PC-9 (cell line): Measurements from ENCODE around the gene SEC62. TPM values are rescaled to one million over a fixed set of nuclear protein-coding genes. Genes with fewer than 3 reads are reported as not detected.

Source experiments
- Bru-seq: library from RNA; stranded (reverse); fragments of 400-500 nt; gene quantifications from one replicate; lab custom pipeline; 2021; lab: Mats Ljungman, UMichigan
- BruChase-seq, 2 experiments: library from RNA; stranded (reverse); fragments of 400-500 nt; gene quantifications; one replicate each; lab custom pipeline; 2021; lab: Mats Ljungman, UMichigan
- BruUV-seq: library from RNA; stranded (reverse); fragments of 400-500 nt; replicated peaks from 2 replicates; lab custom pipeline; 2021; lab: Mats Ljungman, UMichigan
- CTCF ChIA-PET: fragments of 300-600 bp; sonication (Branson Sonifier 250); formaldehyde crosslinking; loops from one replicate; lab custom pipeline; 2022; ENCODE audit warnings: antibody characterized with exemption; lab: Charles Lee
- POLR2A ChIA-PET: fragments of 300-600 bp; sonication (Branson Sonifier 250); formaldehyde crosslinking; loops from one replicate; lab custom pipeline; 2022; ENCODE audit warnings: antibody characterized with exemption; ENCODE audit not compliant: unreplicated experiment; lab: Charles Lee
- DNase-seq, 2 experiments: peaks; one replicate each; pipeline versions ENCODE4 v3.0.0 to v3.0.0-alpha.2; 2015 to 2022; ENCODE audit warnings: mixed read lengths in 1 of 2
- H2AFZ ChIP-seq: fragments of 200-600 bp; sonication (generic); 2 replicates; pipeline ENCODE4 v1.8.1; 2017; ENCODE audit warnings: antibody characterized with exemption
- H3F3A ChIP-seq: fragments of 200-600 bp; sonication (generic); 2 replicates; pipeline ENCODE4 v1.8.1; 2017; ENCODE audit warnings: antibody characterized with exemption, mild to moderate bottlenecking, low read depth; ENCODE audit not compliant: insufficient read depth
- H3K27ac ChIP-seq: fragments of 200-600 bp; sonication (generic); 2 replicates; pipeline ENCODE4 v1.6.1; 2016; ENCODE audit warnings: mixed run types
- H3K27me3 ChIP-seq: fragments of 200-600 bp; sonication (generic); 2 replicates; pipeline ENCODE4 v1.6.1; 2016; ENCODE audit warnings: low read depth, mixed run types; ENCODE audit not compliant: insufficient read depth
- H3K36me3 ChIP-seq: fragments of 200-600 bp; sonication (generic); 2 replicates; pipeline ENCODE4 v1.6.1; 2016; ENCODE audit warnings: low read depth, mixed run types
- H3K4me1 ChIP-seq: fragments of 200-600 bp; sonication (generic); replicated peaks from 2 replicates; pipeline ENCODE4 v1.6.1; 2016; ENCODE audit warnings: mixed run types; ENCODE audit not compliant: insufficient read depth
- H3K4me2 ChIP-seq: fragments of 200-600 bp; sonication (generic); 2 replicates; pipeline ENCODE4 v1.6.1; 2017; ENCODE audit warnings: mixed run types
- H3K4me3 ChIP-seq: fragments of 200-600 bp; sonication (generic); 2 replicates; pipeline ENCODE4 v1.6.1; 2016; ENCODE audit warnings: mixed run types
- H3K79me2 ChIP-seq: fragments of 200-600 bp; sonication (generic); 2 replicates; pipeline ENCODE4 v1.6.1; 2017; ENCODE audit warnings: low read depth, mixed run types
- H3K9me2 ChIP-seq: fragments of 200-600 bp; sonication (generic); 2 replicates; pipeline ENCODE4 v1.8.1; 2017; ENCODE audit warnings: mild to moderate bottlenecking; ENCODE audit not compliant: insufficient read depth
- H3K9me3 ChIP-seq: fragments of 200-600 bp; sonication (generic); 2 replicates; pipeline ENCODE4 v1.8.1; 2016; ENCODE audit warnings: low read depth; ENCODE audit not compliant: insufficient read depth
- H4K20me1 ChIP-seq: fragments of 200-600 bp; sonication (generic); 2 replicates; pipeline ENCODE4 v1.8.1; 2017; ENCODE audit not compliant: insufficient read depth
- EZH2 ChIP-seq: fragments of 200-600 bp; sonication (generic); IDR thresholded peaks from 2 replicates; pipeline ENCODE4 v1.8.0; 2017; ENCODE audit warnings: antibody characterized with exemption, low read depth
- intact Hi-C: fragments of 100-400 bp; cut with micrococcal nuclease; formaldehyde crosslinking; loops from one replicate; pipeline ENCODE4 v1.10.0; 2022; ENCODE audit not compliant: unreplicated experiment
- long read RNA-seq: library from polyadenylated mRNA; stranded (forward); transcript quantifications from one replicate; pipeline ENCODE4 v2.0.0, GENCODE V29; 2022
- total RNA-seq: library from RNA; stranded (reverse); gene quantifications from 2 replicates; pipeline ENCODE4 v1.2.3, GENCODE V29; 2021
- TF ChIP-seq, protein P1 (sequence below): fragments of 200-600 bp; sonication (generic); conservative IDR thresholded peaks from 2 replicates; pipeline ENCODE4 v1.6.1; 2017; ENCODE audit warnings: mixed run types, antibody characterized with exemption, mild to moderate bottlenecking, moderate library complexity

The SEC62 gene, protein sequence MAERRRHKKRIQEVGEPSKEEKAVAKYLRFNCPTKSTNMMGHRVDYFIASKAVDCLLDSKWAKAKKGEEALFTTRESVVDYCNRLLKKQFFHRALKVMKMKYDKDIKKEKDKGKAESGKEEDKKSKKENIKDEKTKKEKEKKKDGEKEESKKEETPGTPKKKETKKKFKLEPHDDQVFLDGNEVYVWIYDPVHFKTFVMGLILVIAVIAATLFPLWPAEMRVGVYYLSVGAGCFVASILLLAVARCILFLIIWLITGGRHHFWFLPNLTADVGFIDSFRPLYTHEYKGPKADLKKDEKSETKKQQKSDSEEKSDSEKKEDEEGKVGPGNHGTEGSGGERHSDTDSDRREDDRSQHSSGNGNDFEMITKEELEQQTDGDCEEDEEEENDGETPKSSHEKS
- total RNA-seq, result 61.8 and 99.6 TPM in 2 replicates
- percentile 96 among the genes with signal in this experiment for Bru-seq, nascent RNA
- BruChase-seq, experiment 1, labeled RNA remaining after a 2-hour chase, result percentile 95 among the genes with signal in this experiment
- percentile 96 among the genes with signal in this experiment for BruChase-seq, experiment 2, labeled RNA remaining after a 6-hour chase
- long read RNA-seq, full-length matches to known transcripts, result 197 of 363 reads
- long read RNA-seq, partial matches to known transcripts, result 153 of 363 reads
- long read RNA-seq, other reads (novel, unspliced or antisense), result 13 of 363 reads

DNA sequence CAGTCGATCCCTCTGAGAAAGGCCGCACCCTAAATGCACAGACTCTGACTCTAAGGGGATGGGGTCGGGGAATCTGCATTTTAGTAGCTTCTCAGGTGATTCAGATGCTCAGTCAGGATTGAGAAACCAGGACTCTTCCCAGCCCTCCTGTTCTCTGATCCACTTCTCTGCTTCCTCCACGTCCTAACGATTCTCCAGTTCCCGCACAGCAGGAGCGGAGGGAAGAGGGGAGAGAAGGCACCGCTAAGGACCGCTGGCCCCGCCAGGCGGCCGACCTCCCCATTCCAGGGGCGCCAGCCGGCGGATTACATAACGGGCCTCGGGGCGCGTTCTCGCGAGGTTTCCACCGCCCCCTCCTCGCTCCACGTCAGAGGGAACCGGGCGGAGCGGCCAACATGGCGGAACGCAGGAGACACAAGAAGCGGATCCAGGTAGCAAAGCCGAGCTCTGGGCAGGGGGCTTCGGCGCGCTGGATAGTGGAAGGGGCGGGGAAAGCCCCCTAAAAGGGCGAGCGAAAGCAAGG is at the start of gene SEC62:
Gene SEC62, plus strand, starts transcription at position 380 of the 523 bp plus-strand sequence. Its CDS starts 16 bp downstream, at position 396.
- ChIA-PET POLR2A (interaction anchor here (0.8 to 0.9 kb wide), 2 partner anchors 83 to 154 kb away, joined by 4 to 6 read pairs; partner anchors contain the start of genes LRRC34 and LRRIQ4), CTCF (interaction anchor here (0.6 kb wide), 1 partner anchor 68 kb away, joined by 4 read pairs; no protein-coding TSS in a partner anchor)
- Histone ChIP-seq H4K20me1 (peaks cover 41% of the 10 kb centered on the region), H3F3A (peaks cover 3% of the 10 kb centered on the region; the same call in 1 of the 2 replicates), H3K9me2 (no peaks in the 10 kb centered on the region), H2AFZ (peak within 1 kb of the TSS; percentile 96), H3K27me3 (no peaks in the 10 kb centered on the region), H3K9me3 (0 out of 2 replicates have a peak, but pooled peaks cover 4% of the 10 kb centered on the region), H3K4me1 (peaks cover 25% of the 10 kb centered on the region), H3K36me3 (peaks cover 26% of the 10 kb centered on the region), H3K4me2 (peak within 1 kb of the TSS; percentile 85), H3K79me2 (peaks cover 50% of the 10 kb centered on the region), H3K4me3 (peak within 1 kb of the TSS; percentile 63), H3K27ac (peak within 1 kb of the TSS; percentile 54)
- DNase-seq, result peak; percentile 81 to 96
- TF ChIP-seq EZH2, result no peak
- TF ChIP-seq, protein P1, sequence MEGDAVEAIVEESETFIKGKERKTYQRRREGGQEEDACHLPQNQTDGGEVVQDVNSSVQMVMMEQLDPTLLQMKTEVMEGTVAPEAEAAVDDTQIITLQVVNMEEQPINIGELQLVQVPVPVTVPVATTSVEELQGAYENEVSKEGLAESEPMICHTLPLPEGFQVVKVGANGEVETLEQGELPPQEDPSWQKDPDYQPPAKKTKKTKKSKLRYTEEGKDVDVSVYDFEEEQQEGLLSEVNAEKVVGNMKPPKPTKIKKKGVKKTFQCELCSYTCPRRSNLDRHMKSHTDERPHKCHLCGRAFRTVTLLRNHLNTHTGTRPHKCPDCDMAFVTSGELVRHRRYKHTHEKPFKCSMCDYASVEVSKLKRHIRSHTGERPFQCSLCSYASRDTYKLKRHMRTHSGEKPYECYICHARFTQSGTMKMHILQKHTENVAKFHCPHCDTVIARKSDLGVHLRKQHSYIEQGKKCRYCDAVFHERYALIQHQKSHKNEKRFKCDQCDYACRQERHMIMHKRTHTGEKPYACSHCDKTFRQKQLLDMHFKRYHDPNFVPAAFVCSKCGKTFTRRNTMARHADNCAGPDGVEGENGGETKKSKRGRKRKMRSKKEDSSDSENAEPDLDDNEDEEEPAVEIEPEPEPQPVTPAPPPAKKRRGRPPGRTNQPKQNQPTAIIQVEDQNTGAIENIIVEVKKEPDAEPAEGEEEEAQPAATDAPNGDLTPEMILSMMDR, result peak; percentile 37; the same call in 1 of the 2 replicates
- BruUV-seq, result no TSS peak
- intact Hi-C loops, result loop anchor here (1.0 to 5.0 kb wide), 6 partner anchors 81 to 924 kb away; partner anchors contain the start of gene MYNN

DNA sequence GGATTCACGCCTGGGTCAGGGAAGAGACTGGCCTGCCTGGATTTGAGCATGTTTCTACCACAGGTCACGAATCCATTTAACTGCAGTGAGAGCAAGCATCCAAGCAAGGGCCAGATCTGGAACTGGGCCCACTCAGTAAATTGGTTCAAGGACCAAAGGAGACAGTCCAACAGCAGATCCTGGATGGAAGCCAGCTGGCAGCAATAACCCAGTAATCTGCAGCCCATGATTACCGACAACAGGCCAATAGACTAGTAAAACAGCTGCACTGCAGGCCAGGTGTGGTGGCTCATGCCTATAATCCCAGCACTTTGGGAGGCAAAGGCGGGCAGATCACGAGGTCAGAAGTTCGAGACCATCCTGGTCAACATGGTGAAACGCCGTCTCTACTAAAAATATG is 43.4 kb upstream of the SEC62 start:
- CTCF ChIA-PET, result no interaction called here
- H3K4me2 ChIP-seq, result no peak overlapping the region
- no peak for TF ChIP-seq EZH2
- TF ChIP-seq, protein P1, result no peak
- no peak overlapping the region for H3K4me3 ChIP-seq
- no peaks in the 10 kb centered on the region for H3F3A ChIP-seq
- H3K9me3 ChIP-seq, result no peaks in the 10 kb centered on the region
- H4K20me1 ChIP-seq, result no peaks in the 10 kb centered on the region
- H3K27ac ChIP-seq, result no peak overlapping the region
- H3K9me2 ChIP-seq, result no peaks in the 10 kb centered on the region
- intact Hi-C loops, result no loop called here
- no peaks in the 10 kb centered on the region for H3K36me3 ChIP-seq
- POLR2A ChIA-PET, result interaction anchor here (0.7 kb wide), 1 partner anchor 904 kb away, joined by 5 read pairs; no protein-coding TSS in a partner anchor
- no peaks in the 10 kb centered on the region for H3K27me3 ChIP-seq
- no TSS peak for BruUV-seq
- H2AFZ ChIP-seq, result no peak overlapping the region
- H3K79me2 ChIP-seq, result no peaks in the 10 kb centered on the region
- no peaks in the 10 kb centered on the region for H3K4me1 ChIP-seq
- DNase-seq, result no peak

DNA sequence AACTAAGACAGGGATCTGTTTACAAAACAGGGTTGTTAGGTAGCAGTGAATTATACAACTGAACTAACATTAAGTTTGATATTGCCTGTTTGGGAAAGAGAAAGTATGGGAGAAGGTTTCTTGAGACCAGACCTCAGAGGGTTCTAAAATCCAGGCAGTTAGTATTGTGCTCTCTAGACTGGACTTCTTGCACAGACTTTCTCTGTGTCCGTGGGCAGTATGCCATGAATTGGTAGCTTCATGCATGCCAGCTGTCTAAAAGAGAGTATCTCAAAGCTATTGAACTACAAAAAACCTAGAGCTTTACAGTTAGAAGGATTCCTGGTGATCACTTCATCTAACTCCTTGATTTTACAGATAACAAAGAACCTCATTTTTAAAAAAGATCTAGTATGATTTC is 42.8 kb upstream of the SEC62 start:
- H3K79me2 ChIP-seq, result no peaks in the 10 kb centered on the region
- no peaks in the 10 kb centered on the region for H3F3A ChIP-seq
- TF ChIP-seq, protein P1, result no peak
- no peak for TF ChIP-seq EZH2
- ChIA-PET CTCF (no interaction called here), POLR2A (interaction anchor here (0.7 kb wide), 1 partner anchor 905 kb away, joined by 5 read pairs; no protein-coding TSS in a partner anchor)
- H3K27ac ChIP-seq, result no peak overlapping the region
- no peaks in the 10 kb centered on the region for H3K4me1 ChIP-seq
- H3K9me2 ChIP-seq, result no peaks in the 10 kb centered on the region
- H3K4me2 ChIP-seq, result no peak overlapping the region
- H3K9me3 ChIP-seq, result no peaks in the 10 kb centered on the region
- H2AFZ ChIP-seq, result no peak overlapping the region
- no peaks in the 10 kb centered on the region for H3K36me3 ChIP-seq
- no peak for DNase-seq
- no TSS peak for BruUV-seq
- intact Hi-C loops, result no loop called here
- no peaks in the 10 kb centered on the region for H3K27me3 ChIP-seq
- no peaks in the 10 kb centered on the region for H4K20me1 ChIP-seq
- H3K4me3 ChIP-seq, result no peak overlapping the region
